Omental fat pad (tissue), 4 donors: ENCODE measurements around the gene RRAS2. TPM values are rescaled to one million over a fixed set of nuclear protein-coding genes. Genes with fewer than 3 reads are reported as not detected.

ENCODE experiments used
- ATAC-seq: fragments of 150-250 bp; one replicate; pipeline ENCODE4 v1.9.1; 2016; ENCODE audit warnings: mild to moderate bottlenecking, moderate library complexity; ENCODE audit not compliant: low FRiP score
- DNase-seq: peaks from one replicate; pipeline ENCODE4 v3.0.0-alpha.2; 2019; ENCODE audit warnings: low spot score
- CTCF ChIP-seq, 3 donors: fragments of 450-650 bp; IDR thresholded peaks; one replicate each; pipeline ENCODE4 v1.5.1; 2016 to 2017; ENCODE audit warnings: antibody characterized with exemption in 3 of 3, mild to moderate bottlenecking in 3 of 3, moderate library complexity in 2 of 3
- total RNA-seq, 4 donors: library from RNA; depleted of rRNA; stranded (reverse); fragments of >200 nt; gene quantifications; one replicate each; pipeline ENCODE4 v1.1.0, GENCODE V29; 2016

The RRAS2 gene
- total RNA-seq, 4 donors from 2014 or later: 33.9 to 80.3 (median 70.7) TPM

- no peak for ATAC-seq
- no peak for TF ChIP-seq CTCF (IDR thresholded peaks at IDR 0.05)
- no peak for DNase-seq
Measured at GRCh38 chr11:14234446-14234845, 124.5 kb downstream of the RRAS2 start.

DNA sequence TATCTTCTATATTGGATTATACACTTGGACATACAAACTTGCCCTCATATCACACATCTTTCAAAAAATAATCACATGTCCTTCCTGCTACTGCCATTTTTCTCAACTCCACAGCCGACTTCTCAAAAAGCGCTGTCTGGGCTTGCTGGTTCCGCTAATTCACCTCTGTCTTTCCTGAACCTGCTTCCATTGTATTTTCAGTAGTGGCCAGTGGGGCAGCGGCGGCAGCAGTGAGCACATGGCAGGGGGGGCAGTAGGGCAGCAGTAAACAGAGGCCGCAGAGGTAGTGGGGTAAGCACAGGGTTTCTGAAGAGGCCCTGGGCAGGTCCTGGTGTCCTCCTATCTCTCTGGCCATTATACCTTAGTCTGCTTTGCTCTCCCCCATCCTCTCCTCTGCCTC, 126.3 kb downstream of the RRAS2 start:
- DNase-seq: no peak
- ATAC-seq: no peak
- no peak for TF ChIP-seq CTCF (IDR thresholded peaks at IDR 0.05)

GRCh38 chr11:14230407-14230806, 128.6 kb downstream of the RRAS2 start:
- DNase-seq (no peak), ATAC-seq (no peak)
- TF ChIP-seq CTCF (IDR thresholded peaks at IDR 0.05): no peak

GRCh38 chr11:14229472-14229871, 129.5 kb downstream of the RRAS2 start:
- no peak for DNase-seq
- TF ChIP-seq CTCF (IDR thresholded peaks at IDR 0.05): no peak
- ATAC-seq: no peak

DNA sequence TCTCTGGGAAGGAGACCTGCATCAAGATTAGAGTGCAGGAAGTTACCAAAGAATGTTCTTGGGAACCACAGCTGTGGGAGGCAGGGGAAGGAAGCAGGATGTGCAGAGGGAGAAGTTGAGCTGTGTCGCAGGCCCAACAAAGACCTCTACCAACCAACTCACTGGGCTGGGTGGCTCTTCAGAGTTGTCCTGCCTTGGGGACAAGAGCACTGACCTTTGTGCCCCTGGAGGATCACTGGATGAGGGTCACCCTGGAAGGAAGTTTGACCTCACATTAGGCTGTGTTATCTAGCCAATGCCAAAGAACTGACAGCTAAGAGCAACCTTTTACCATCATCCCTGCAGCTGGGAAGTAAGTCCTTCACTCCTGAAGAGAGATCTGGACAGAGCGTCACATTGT, 130.6 kb downstream of the RRAS2 start:
- DNase-seq (no peak), ATAC-seq (no peak)
- no peak for TF ChIP-seq CTCF (IDR thresholded peaks at IDR 0.05)

Other genes with a start within 250 kb of the RRAS2 start
- 100 to 1,000 TPM; 102 to 126 (median 112) TPM for gene COPB1, start 140.6 kb upstream of the RRAS2 start, total RNA-seq
- gene PSMA1, start 161.2 kb upstream of the RRAS2 start, total RNA-seq: 100 to 1,000 TPM; 109 to 165 (median 133) TPM